ENCODE data around the gene UBE2V1.

Gene UBE2V1

DNA sequence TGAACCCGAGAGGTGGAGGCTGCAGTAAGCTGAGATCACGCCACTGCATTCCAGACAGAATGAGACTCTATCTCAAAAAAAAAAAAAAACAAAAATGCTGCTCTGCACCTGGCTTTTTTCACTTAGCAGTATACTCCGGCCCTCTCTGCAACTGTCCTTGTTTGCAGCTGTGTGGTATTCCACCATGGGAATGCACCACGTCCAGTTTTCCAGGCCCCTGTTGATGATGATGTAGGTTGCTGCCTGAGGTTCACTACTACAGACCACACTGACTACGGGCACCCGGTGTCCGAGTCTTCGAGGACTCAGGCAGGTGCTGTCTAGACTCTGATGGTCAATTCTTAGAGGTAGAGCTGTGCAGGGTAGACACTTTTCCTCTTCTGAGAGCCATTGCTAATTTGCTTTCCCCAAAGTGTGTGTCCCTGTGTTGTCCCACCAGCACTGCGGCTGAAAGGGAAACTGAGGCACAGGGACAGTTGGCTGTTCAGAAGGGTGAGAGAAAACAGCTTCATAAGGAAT, 56.5 kb downstream of the UBE2V1 start:
- H2AFZ ChIP-seq (ENCODE audit: insufficient read depth, low read length, poor library complexity) = no peak overlapping the region
- peak overlapping the region; percentile 63 for H3K14ac ChIP-seq (ENCODE audit: low read length)
- H3K4ac ChIP-seq (ENCODE audit: low read depth, low read length) = peak overlapping the region; percentile 4
- peak overlapping the region; percentile 51 for H4K12ac ChIP-seq (ENCODE audit: low read depth, low read length)
- H2BK12ac ChIP-seq (ENCODE audit: low read length) = peak overlapping the region; percentile 95
- H3K27ac ChIP-seq (ENCODE audit: low read depth, low read length) = peak overlapping the region; percentile 89
- H4K8ac ChIP-seq (ENCODE audit: low read depth, low read length) = peak overlapping the region; percentile 47
- peak overlapping the region; percentile 88 for H4K91ac ChIP-seq (ENCODE audit: low read depth, low read length)
- peaks cover 32 to 38% of the 10 kb centered on the region in 2 experiments for H3K4me1 ChIP-seq (ENCODE audit: control insufficient read depth in 1 of 2, insufficient read depth in 2 of 2, low read length in 2 of 2)
- H2BK120ac ChIP-seq (ENCODE audit: insufficient read depth, low read length, poor library complexity) = peak overlapping the region; percentile 85
- peak overlapping the region; percentile 60 for H2AK5ac ChIP-seq (ENCODE audit: low read length)
- H3K9me3 ChIP-seq (ENCODE audit: insufficient read depth, low read depth, low read length) = no peaks in the 10 kb centered on the region
- peaks cover 52% of the 10 kb centered on the region for H3K79me1 ChIP-seq (ENCODE audit: low read length)
- WGBS (ENCODE audit: extremely low coverage, insufficient coverage, insufficient read length) = no CpG with 5 or more reads among the region's 9 CpGs
- no peak overlapping the region for H3K4me3 ChIP-seq (ENCODE audit: low read depth, low read length)
- no peak overlapping the region for H3K9ac ChIP-seq (ENCODE audit: low read length)
- H3K27me3 ChIP-seq (ENCODE audit: insufficient read depth, low read length) = no peaks in the 10 kb centered on the region
- peaks cover 2% of the 10 kb centered on the region for H3K79me2 ChIP-seq (ENCODE audit: control insufficient read depth, insufficient read depth, low read length, poor library complexity)
- H3K23ac ChIP-seq (ENCODE audit: low read length) = no peak overlapping the region
- peak overlapping the region; percentile 69 for H3K18ac ChIP-seq (ENCODE audit: low read length)
- H2BK5ac ChIP-seq (ENCODE audit: low read depth, low read length, poor library complexity) = peak overlapping the region; percentile 50
- H3K4me2 ChIP-seq (ENCODE audit: low read length) = no peak overlapping the region
- DNase-seq = peak; percentile 97 to 98
- H3K36me3 ChIP-seq (ENCODE audit: control insufficient read depth in 1 of 2, insufficient read depth in 2 of 2, low read length in 2 of 2) = no peaks in the 10 kb centered on the region

DNA sequence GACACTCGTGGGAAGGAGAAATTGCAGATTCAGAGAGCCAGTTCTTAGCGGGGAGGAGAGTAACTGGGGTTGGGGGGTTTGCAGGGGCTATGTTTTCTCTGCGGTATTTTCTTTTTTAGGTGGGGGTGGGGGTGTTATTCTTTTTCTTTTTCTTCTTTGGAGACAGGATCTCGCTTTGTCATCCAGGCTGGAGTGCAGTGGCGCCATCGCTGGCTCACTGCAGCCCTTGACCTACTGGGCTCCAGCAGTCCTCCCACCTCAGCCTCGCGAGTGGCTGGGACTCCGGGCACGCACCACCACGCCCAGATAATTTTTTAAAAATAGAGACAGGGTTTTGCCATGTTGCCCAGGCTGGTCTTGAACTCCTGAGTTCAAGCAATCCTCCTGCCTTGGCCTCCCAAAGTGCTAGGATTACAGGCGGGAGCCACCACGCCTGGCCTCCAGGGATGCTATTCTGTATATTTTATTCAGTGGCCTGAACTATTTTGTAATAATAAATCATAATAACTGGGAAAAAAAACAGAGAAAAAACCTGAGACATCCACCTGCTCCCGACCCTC, 57.3 kb downstream of the UBE2V1 start:
- Histone ChIP-seq H3K9me3 (ENCODE audit: insufficient read depth, low read depth, low read length) (no peaks in the 10 kb centered on the region), H3K36me3 (ENCODE audit: control insufficient read depth in 1 of 2, insufficient read depth in 2 of 2, low read length in 2 of 2) (no peaks in the 10 kb centered on the region), H3K18ac (ENCODE audit: low read length) (no peak overlapping the region), H2BK12ac (ENCODE audit: low read length) (peak overlapping the region; percentile 71), H4K91ac (ENCODE audit: low read depth, low read length) (peak overlapping the region; percentile 90), H4K8ac (ENCODE audit: low read depth, low read length) (peak overlapping the region; percentile 70), H3K4me2 (ENCODE audit: low read length) (peak overlapping the region; percentile 32), H2BK5ac (ENCODE audit: low read depth, low read length, poor library complexity) (peak overlapping the region; percentile 86), H2AFZ (ENCODE audit: insufficient read depth, low read length, poor library complexity) (no peak overlapping the region), H2BK120ac (ENCODE audit: insufficient read depth, low read length, poor library complexity) (peak overlapping the region; percentile 70), H3K4me3 (ENCODE audit: low read depth, low read length) (no peak overlapping the region), H3K79me2 (ENCODE audit: control insufficient read depth, insufficient read depth, low read length, poor library complexity) (peaks cover 2% of the 10 kb centered on the region), H2AK5ac (ENCODE audit: low read length) (no peak overlapping the region), H3K27me3 (ENCODE audit: insufficient read depth, low read length) (no peaks in the 10 kb centered on the region), H4K12ac (ENCODE audit: low read depth, low read length) (no peak overlapping the region), H3K27ac (ENCODE audit: low read depth, low read length) (peak overlapping the region; percentile 89), H3K9ac (ENCODE audit: low read length) (no peak overlapping the region), H3K14ac (ENCODE audit: low read length) (peak overlapping the region; percentile 28), H3K23ac (ENCODE audit: low read length) (no peak overlapping the region), H3K79me1 (ENCODE audit: low read length) (peaks cover 49% of the 10 kb centered on the region), H3K4me1 (ENCODE audit: control insufficient read depth in 1 of 2, insufficient read depth in 2 of 2, low read length in 2 of 2) (peaks cover 36 to 38% of the 10 kb centered on the region in 2 experiments), H3K4ac (ENCODE audit: low read depth, low read length) (no peak overlapping the region)
- WGBS (ENCODE audit: extremely low coverage, insufficient coverage, insufficient read length) = no CpG with 5 or more reads among the region's 14 CpGs
- DNase-seq = peak; percentile 64 to 73

DNA sequence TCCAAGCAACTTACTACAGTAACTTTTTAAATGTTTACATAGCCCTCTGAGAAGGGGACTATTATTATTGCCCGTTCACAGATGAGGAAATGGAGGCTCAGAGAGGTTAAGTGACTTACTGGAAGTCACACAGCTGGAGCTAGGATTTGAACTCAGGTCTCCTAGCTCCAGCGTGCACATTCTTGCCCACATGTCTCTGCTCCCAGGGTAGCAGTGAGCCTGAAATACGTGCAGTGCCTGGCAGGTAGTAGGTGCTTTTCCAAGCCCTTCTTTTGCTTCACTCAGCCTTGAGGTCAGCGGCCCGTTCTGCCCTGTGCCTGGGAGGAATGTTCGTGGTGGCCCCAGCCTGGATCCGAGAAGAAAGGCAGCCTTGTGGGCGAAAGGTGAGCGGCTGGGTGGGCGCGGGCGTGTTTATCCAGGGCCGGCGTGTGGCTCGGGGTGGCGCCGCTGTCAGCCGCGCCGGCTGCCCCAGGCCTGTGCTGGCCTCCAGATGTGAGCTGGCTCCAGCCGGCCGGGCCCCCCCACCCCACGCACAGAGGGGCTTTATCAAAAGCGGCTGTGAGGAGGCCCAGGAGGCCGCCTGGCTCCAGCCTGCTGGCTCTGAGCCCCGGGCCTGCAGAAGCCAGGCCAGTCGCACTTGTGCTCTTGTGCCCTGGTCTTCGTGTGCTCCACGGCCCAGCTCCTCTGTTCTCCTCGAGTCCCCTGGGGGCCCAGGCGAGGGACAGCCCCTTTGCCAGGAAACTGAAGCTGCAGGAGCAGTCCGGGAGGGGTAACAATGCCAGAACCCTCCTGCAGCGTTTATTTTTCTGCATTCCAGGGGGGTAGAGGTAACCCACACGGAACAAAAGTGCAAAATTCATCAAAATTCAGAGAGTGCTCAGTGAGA, 58.1 kb downstream of the UBE2V1 start:
- H3K4me1 ChIP-seq (ENCODE audit: control insufficient read depth in 1 of 2, insufficient read depth in 2 of 2, low read length in 2 of 2) = peaks cover 38 to 40% of the 10 kb centered on the region in 2 experiments
- peak overlapping the region; percentile 86 for H2BK5ac ChIP-seq (ENCODE audit: low read depth, low read length, poor library complexity)
- H3K4ac ChIP-seq (ENCODE audit: low read depth, low read length) = no peak overlapping the region
- no peak overlapping the region for H3K23ac ChIP-seq (ENCODE audit: low read length)
- peaks cover 2% of the 10 kb centered on the region for H3K79me2 ChIP-seq (ENCODE audit: control insufficient read depth, insufficient read depth, low read length, poor library complexity)
- DNase-seq = peak; percentile 61 to 66
- WGBS (ENCODE audit: extremely low coverage, insufficient coverage, insufficient read length) = no CpG with 5 or more reads among the region's 34 CpGs
- no peak overlapping the region for H3K9ac ChIP-seq (ENCODE audit: low read length)
- H4K12ac ChIP-seq (ENCODE audit: low read depth, low read length) = no peak overlapping the region
- peak overlapping the region; percentile 92 for H2BK120ac ChIP-seq (ENCODE audit: insufficient read depth, low read length, poor library complexity)
- no peak overlapping the region for H3K18ac ChIP-seq (ENCODE audit: low read length)
- H4K91ac ChIP-seq (ENCODE audit: low read depth, low read length) = peak overlapping the region; percentile 90
- peak overlapping the region; percentile 62 for H3K14ac ChIP-seq (ENCODE audit: low read length)
- peak overlapping the region; percentile 89 for H3K27ac ChIP-seq (ENCODE audit: low read depth, low read length)
- no peak overlapping the region for H3K4me3 ChIP-seq (ENCODE audit: low read depth, low read length)
- H2BK12ac ChIP-seq (ENCODE audit: low read length) = peak overlapping the region; percentile 47
- H2AK5ac ChIP-seq (ENCODE audit: low read length) = no peak overlapping the region
- no peaks in the 10 kb centered on the region for H3K36me3 ChIP-seq (ENCODE audit: control insufficient read depth in 1 of 2, insufficient read depth in 2 of 2, low read length in 2 of 2)
- H3K79me1 ChIP-seq (ENCODE audit: low read length) = peaks cover 50% of the 10 kb centered on the region
- peak overlapping the region; percentile 32 for H3K4me2 ChIP-seq (ENCODE audit: low read length)
- peak overlapping the region; percentile 6 for H2AFZ ChIP-seq (ENCODE audit: insufficient read depth, low read length, poor library complexity)
- no peaks in the 10 kb centered on the region for H3K9me3 ChIP-seq (ENCODE audit: insufficient read depth, low read depth, low read length)
- no peaks in the 10 kb centered on the region for H3K27me3 ChIP-seq (ENCODE audit: insufficient read depth, low read length)
- peak overlapping the region; percentile 45 for H4K8ac ChIP-seq (ENCODE audit: low read depth, low read length)

DNA sequence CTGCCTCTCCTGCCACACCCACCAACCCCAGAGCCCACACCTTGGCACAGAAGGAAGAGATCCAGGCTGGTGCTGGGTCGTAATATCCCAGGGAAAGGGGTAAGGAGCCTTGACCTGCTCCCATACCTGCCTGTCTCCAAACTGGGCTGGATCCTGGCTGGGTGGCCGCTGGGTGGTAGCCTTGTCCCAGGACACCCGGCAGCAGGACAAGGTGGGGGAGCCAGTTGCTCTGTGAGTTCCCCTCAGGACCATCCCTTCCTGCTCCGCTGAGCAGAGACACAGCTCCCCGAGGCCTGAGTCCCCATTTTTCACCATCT, 58.8 kb downstream of the UBE2V1 start:
- Histone ChIP-seq H2BK5ac (ENCODE audit: low read depth, low read length, poor library complexity) (peak overlapping the region; percentile 47), H3K14ac (ENCODE audit: low read length) (peak overlapping the region; percentile 62), H2AK5ac (ENCODE audit: low read length) (peak overlapping the region; percentile 81), H2AFZ (ENCODE audit: insufficient read depth, low read length, poor library complexity) (peak overlapping the region; percentile 4), H3K79me2 (ENCODE audit: control insufficient read depth, insufficient read depth, low read length, poor library complexity) (peaks cover 2% of the 10 kb centered on the region), H3K27me3 (ENCODE audit: insufficient read depth, low read length) (no peaks in the 10 kb centered on the region), H2BK120ac (ENCODE audit: insufficient read depth, low read length, poor library complexity) (peak overlapping the region; percentile 92), H3K4me2 (ENCODE audit: low read length) (no peak overlapping the region), H3K9ac (ENCODE audit: low read length) (no peak overlapping the region), H3K18ac (ENCODE audit: low read length) (peak overlapping the region; percentile 18), H2BK12ac (ENCODE audit: low read length) (peak overlapping the region; percentile 90), H3K9me3 (ENCODE audit: insufficient read depth, low read depth, low read length) (no peaks in the 10 kb centered on the region), H3K4ac (ENCODE audit: low read depth, low read length) (peak overlapping the region; percentile 5), H3K4me3 (ENCODE audit: low read depth, low read length) (no peak overlapping the region), H3K79me1 (ENCODE audit: low read length) (peaks cover 48% of the 10 kb centered on the region), H4K12ac (ENCODE audit: low read depth, low read length) (peak overlapping the region; percentile 4), H4K91ac (ENCODE audit: low read depth, low read length) (peak overlapping the region; percentile 90), H3K23ac (ENCODE audit: low read length) (no peak overlapping the region), H3K27ac (ENCODE audit: low read depth, low read length) (peak overlapping the region; percentile 89), H3K4me1 (ENCODE audit: control insufficient read depth in 1 of 2, insufficient read depth in 2 of 2, low read length in 2 of 2) (peaks cover 38 to 40% of the 10 kb centered on the region in 2 experiments), H3K36me3 (ENCODE audit: control insufficient read depth in 1 of 2, insufficient read depth in 2 of 2, low read length in 2 of 2) (no peaks in the 10 kb centered on the region), H4K8ac (ENCODE audit: low read depth, low read length) (peak overlapping the region; percentile 40)
- DNase-seq = peak in 1 of 2 donors; percentile 41
- no CpG with 5 or more reads among the region's 5 CpGs for WGBS (ENCODE audit: extremely low coverage, insufficient coverage, insufficient read length)
